ENCODE measurements around the gene ZDHHC7. TPM values are rescaled to one million over a fixed set of nuclear protein-coding genes. Genes with fewer than 3 reads are reported as not detected.

Gene ZDHHC7
- total RNA-seq, 1 experiment from 2014 or later, result 39.9 TPM

- no peak overlapping the region for H3K27ac ChIP-seq (ENCODE audit: low read depth, low read length)
- POLR2A ChIA-PET, result no interaction called here
- H3K4me2 ChIP-seq (ENCODE audit: low read length), result no peak overlapping the region
- no peaks in the 10 kb centered on the region; the same call in 1 of the 2 replicates for H3K27me3 ChIP-seq (ENCODE audit: insufficient read depth, low read length)
- peaks cover 0 to 4% of the 10 kb centered on the region in 2 experiments; a peak in 1 of 4 replicates for H3K9me3 ChIP-seq (ENCODE audit: control insufficient read depth in 1 of 2, insufficient read depth in 1 of 2, low read depth in 1 of 2, low read length in 2 of 2)
- no peaks in the 10 kb centered on the region for H3K9me2 ChIP-seq (ENCODE audit: insufficient read depth)
- TF ChIP-seq EZH2 (IDR thresholded peaks at IDR 0.05), result no peak
- no peak for TF ChIP-seq SIN3A (IDR thresholded peaks at IDR 0.05; ENCODE audit: low read depth)
- no peak for TF ChIP-seq CTCF (IDR thresholded peaks at IDR 0.05 in 2 of 3, conservative IDR thresholded peaks at IDR 0.05 in 1 of 3; ENCODE audit: borderline replicate concordance in 1 of 3, insufficient read depth in 1 of 3, low read depth in 2 of 3, low read length in 2 of 3)
- TF ChIP-seq POLR2A (IDR thresholded peaks at IDR 0.05; ENCODE audit: borderline replicate concordance, extremely low read depth, insufficient read depth, insufficient read length), result no peak
- TF ChIP-seq SRF (IDR thresholded peaks at IDR 0.05; ENCODE audit: low read depth), result no peak
- TF ChIP-seq ELF1 (IDR thresholded peaks at IDR 0.05; ENCODE audit: borderline replicate concordance, low read depth), result no peak
- H3K4me1 ChIP-seq (ENCODE audit: control insufficient read depth in 1 of 2, insufficient read depth in 2 of 2, low read length in 2 of 2), result no peaks in the 10 kb centered on the region
- intact Hi-C loops (cut with micrococcal nuclease), result no loop called here
- CTCF ChIA-PET, result no interaction called here
- no peaks in the 10 kb centered on the region for H4K20me1 ChIP-seq (ENCODE audit: insufficient read depth)
- DNase-seq (ENCODE audit: low read depth, low spot score) (no peak), ATAC-seq (no peak)
- H3K4me3 ChIP-seq (replicated peaks in 1 of 2; ENCODE audit: low read depth in 1 of 2, low read length in 2 of 2), result no peak overlapping the region
- no peaks in the 10 kb centered on the region for H3K79me2 ChIP-seq (ENCODE audit: insufficient read depth, low read length)
- H2AFZ ChIP-seq (ENCODE audit: low read depth, low read length, poor library complexity, severe bottlenecking), result no peak overlapping the region
- RAD21 ChIA-PET (ENCODE audit: low non-redundant PET in 1 of 2, low total read pairs in 2 of 2, uncharacterized antibody in 2 of 2, unreplicated experiment in 2 of 2), result no interaction called here
- H3K9ac ChIP-seq (ENCODE audit: low read length), result no peak overlapping the region
- no TSS peak for BruUV-seq (replicated peaks)
- H3K36me3 ChIP-seq (ENCODE audit: control insufficient read depth in 1 of 2, insufficient read depth in 2 of 2, low read length in 2 of 2), result no peaks in the 10 kb centered on the region
These were observed 50.4 kb downstream of the ZDHHC7 start for GRCh38 chr16:84960942-84961341.

DNA sequence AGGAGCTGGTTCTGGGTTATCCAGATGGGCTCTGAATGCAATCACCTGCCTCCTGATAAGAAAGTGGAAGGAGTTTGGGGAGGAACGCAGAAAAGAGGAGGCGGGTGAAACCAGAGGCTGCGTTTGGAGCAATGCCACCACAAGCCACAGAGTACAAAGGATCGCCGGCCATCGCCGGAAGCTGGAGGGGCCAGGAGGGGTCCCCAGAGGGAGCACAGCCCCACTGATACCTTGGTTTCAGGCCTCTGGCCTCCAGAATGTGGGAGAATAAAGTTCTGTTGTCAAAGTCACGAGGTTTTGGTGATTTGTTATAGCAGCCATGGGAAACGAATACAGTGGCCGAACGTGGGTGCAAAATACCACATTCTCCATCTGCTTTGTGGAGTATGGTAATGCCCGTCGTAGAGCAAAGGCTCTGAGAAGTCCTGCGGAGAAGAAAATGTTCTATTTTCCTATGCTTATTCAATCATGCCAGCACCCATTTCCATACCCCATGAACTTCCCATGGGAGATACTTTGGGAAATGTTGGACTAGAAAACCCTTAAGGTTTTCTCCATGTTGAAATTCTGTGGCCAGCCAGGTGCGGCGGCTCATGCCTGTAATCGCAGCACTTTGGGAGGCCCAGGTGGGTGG is 51.4 kb downstream of the ZDHHC7 start:
- DNase-seq (ENCODE audit: low read depth, low spot score) (no peak), ATAC-seq (no peak)
- intact Hi-C loops (cut with micrococcal nuclease), result no loop called here
- Histone ChIP-seq H3K79me2 (ENCODE audit: insufficient read depth, low read length) (no peaks in the 10 kb centered on the region), H3K27ac (ENCODE audit: low read depth, low read length) (no peak overlapping the region), H3K4me2 (ENCODE audit: low read length) (no peak overlapping the region), H3K9me2 (ENCODE audit: insufficient read depth) (no peaks in the 10 kb centered on the region), H4K20me1 (ENCODE audit: insufficient read depth) (no peaks in the 10 kb centered on the region), H3K9me3 (ENCODE audit: control insufficient read depth in 1 of 2, insufficient read depth in 1 of 2, low read depth in 1 of 2, low read length in 2 of 2) (no peaks in the 10 kb centered on the region), H2AFZ (ENCODE audit: low read depth, low read length, poor library complexity, severe bottlenecking) (no peak overlapping the region), H3K4me3 (replicated peaks in 1 of 2; ENCODE audit: low read depth in 1 of 2, low read length in 2 of 2) (no peak overlapping the region), H3K4me1 (ENCODE audit: control insufficient read depth in 1 of 2, insufficient read depth in 2 of 2, low read length in 2 of 2) (no peaks in the 10 kb centered on the region), H3K36me3 (ENCODE audit: control insufficient read depth in 1 of 2, insufficient read depth in 2 of 2, low read length in 2 of 2) (no peaks in the 10 kb centered on the region), H3K9ac (ENCODE audit: low read length) (no peak overlapping the region), H3K27me3 (ENCODE audit: insufficient read depth, low read length) (no peaks in the 10 kb centered on the region; the same call in 1 of the 2 replicates)
- RAD21 ChIA-PET (ENCODE audit: low non-redundant PET in 1 of 2, low total read pairs in 2 of 2, uncharacterized antibody in 2 of 2, unreplicated experiment in 2 of 2), result no interaction called here
- BruUV-seq (replicated peaks), result no TSS peak
- CTCF ChIA-PET, result interaction anchor here (1.0 kb wide), 1 partner anchor 11 kb away, joined by 3 read pairs; no protein-coding TSS in a partner anchor
- POLR2A ChIA-PET, result no interaction called here
- TF ChIP-seq EZH2 (IDR thresholded peaks at IDR 0.05) (no peak), EZH2phosphoT487 (IDR thresholded peaks at IDR 0.05; ENCODE audit: borderline replicate concordance) (no peak), SRF (IDR thresholded peaks at IDR 0.05; ENCODE audit: low read depth) (no peak), EGR1 (IDR thresholded peaks at IDR 0.05; ENCODE audit: low read depth) (no peak), RAD21 (IDR thresholded peaks at IDR 0.05; ENCODE audit: low read depth) (no peak), POLR2AphosphoS5 (IDR thresholded peaks at IDR 0.05; ENCODE audit: low read depth, low read length) (no peak), CTCF (IDR thresholded peaks at IDR 0.05 in 2 of 3, conservative IDR thresholded peaks at IDR 0.05 in 1 of 3; ENCODE audit: borderline replicate concordance in 1 of 3, insufficient read depth in 1 of 3, low read depth in 2 of 3, low read length in 2 of 3) (no peak), POLR2A (IDR thresholded peaks at IDR 0.05; ENCODE audit: borderline replicate concordance, extremely low read depth, insufficient read depth, insufficient read length) (no peak), CEBPB (IDR thresholded peaks at IDR 0.05; ENCODE audit: low read depth) (no peak)
- TF ChIP-seq, protein P1, sequence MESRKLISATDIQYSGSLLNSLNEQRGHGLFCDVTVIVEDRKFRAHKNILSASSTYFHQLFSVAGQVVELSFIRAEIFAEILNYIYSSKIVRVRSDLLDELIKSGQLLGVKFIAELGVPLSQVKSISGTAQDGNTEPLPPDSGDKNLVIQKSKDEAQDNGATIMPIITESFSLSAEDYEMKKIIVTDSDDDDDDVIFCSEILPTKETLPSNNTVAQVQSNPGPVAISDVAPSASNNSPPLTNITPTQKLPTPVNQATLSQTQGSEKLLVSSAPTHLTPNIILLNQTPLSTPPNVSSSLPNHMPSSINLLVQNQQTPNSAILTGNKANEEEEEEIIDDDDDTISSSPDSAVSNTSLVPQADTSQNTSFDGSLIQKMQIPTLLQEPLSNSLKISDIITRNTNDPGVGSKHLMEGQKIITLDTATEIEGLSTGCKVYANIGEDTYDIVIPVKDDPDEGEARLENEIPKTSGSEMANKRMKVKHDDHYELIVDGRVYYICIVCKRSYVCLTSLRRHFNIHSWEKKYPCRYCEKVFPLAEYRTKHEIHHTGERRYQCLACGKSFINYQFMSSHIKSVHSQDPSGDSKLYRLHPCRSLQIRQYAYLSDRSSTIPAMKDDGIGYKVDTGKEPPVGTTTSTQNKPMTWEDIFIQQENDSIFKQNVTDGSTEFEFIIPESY (IDR thresholded peaks at IDR 0.05; ENCODE audit: extremely low read depth, insufficient replicate concordance, low read length), result no peak
